SH-SY5Y (cell line): Measurements from ENCODE around the gene KCNJ4.

Experiments used
- GATA2 ChIP-seq: IDR thresholded peaks from 2 replicates; pipeline ENCODE4 v1.6.1; 2011; ENCODE audit warnings: mild to moderate bottlenecking, low read depth, low read length
- GATA3 ChIP-seq: IDR thresholded peaks from 2 replicates; pipeline ENCODE4 v1.6.1; 2011; ENCODE audit warnings: low read depth, mild to moderate bottlenecking, low read length, moderate library complexity

DNA sequence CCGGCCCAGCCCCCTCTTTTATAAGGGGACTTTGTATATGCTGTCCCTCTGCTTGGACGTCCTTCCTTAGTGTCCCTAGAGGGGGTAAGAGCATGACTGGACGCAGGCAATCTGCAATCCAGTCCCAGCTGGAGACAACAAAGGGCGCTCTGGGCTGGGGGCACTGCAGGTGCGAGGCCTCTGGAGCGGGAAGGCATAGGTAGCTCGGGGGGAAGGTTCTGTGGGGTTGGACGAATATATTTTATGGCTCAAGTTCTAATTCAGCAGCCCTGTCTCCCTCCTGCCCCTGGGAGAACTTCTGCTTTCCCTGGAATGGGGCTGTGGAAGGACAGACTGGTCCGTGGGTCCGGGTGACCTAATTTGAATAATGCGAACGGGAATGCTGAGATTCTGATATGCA is 40.0 kb downstream of the KCNJ4 start:
- no peak for TF ChIP-seq GATA2
- no peak for TF ChIP-seq GATA3
